ENCODE results near the gene COPS3. TPM values are rescaled to one million over a fixed set of nuclear protein-coding genes. Genes with fewer than 3 reads are reported as not detected.

COPS3 gene
- total RNA-seq, 1 experiment from 2014 or later: 113 TPM

DNA sequence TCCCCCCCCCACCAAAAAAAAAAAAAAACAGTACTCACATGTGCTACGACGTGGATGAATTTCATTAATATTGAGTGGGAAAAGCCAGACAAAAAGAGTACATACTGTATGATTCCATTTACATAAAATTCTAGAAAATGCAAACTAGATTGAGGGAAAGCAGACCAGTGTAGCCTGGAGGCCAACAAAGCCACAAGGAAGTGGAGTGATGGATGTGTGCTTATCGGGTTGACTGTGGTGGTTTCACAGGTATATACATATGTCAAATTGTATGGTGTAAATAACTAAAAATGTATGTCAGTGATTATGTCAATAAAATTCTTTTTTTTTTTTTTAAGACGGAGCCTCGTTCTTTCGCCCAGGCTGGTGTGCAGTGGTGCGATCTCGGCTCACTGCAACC is 73.0 kb downstream of the COPS3 start:
- DNase-seq: no peak
- H2BK120ac ChIP-seq (ENCODE audit: low read depth, low read length, poor library complexity, severe bottlenecking): no peak overlapping the region
- H2BK20ac ChIP-seq (ENCODE audit: low read depth, low read length, poor library complexity, severe bottlenecking): no peak overlapping the region
- Mint-ChIP-seq H3K27ac (no peak overlapping the region), H3K4me3 (no peak overlapping the region), H3K36me3 (ENCODE audit: insufficient read depth in 1 of 3, low read depth in 3 of 3) (peaks cover 4 to 11% (median 4%) of the 10 kb centered on the region in 3 experiments; a peak in 6 of 7 replicates), H3K27me3 (ENCODE audit: low read depth) (peaks cover 1% of the 10 kb centered on the region; the same call in 1 of the 2 replicates), H3K4me1 (no peaks in the 10 kb centered on the region), H3K9me3 (no peaks in the 10 kb centered on the region)
- no CpG with 5 or more reads among the region's 8 CpGs for WGBS (ENCODE audit: extremely low coverage, insufficient read length, low lambda C conversion rate)
- no peak overlapping the region for H2BK5ac ChIP-seq (ENCODE audit: insufficient read length, low read length)
- no peak overlapping the region for H3K23ac ChIP-seq (ENCODE audit: insufficient read length, low read depth, low read length)
- H3K79me2 ChIP-seq (ENCODE audit: insufficient read depth, low read length): no peaks in the 10 kb centered on the region
- no peak overlapping the region for H2BK15ac ChIP-seq (ENCODE audit: low read depth, low read length)
- no peak overlapping the region for H3K9ac ChIP-seq (ENCODE audit: extremely low read depth, insufficient read length, low read length)
- no peak overlapping the region for H3K56ac ChIP-seq (ENCODE audit: insufficient read length, low read depth, low read length)
- H4K5ac ChIP-seq (ENCODE audit: insufficient read length, low read depth, low read length): no peak overlapping the region
- H2BK12ac ChIP-seq (ENCODE audit: insufficient read length, low read depth, low read length): no peak overlapping the region
- no peak overlapping the region for H3K18ac ChIP-seq (ENCODE audit: insufficient read length, low read depth, low read length)
- H3K79me1 ChIP-seq (ENCODE audit: insufficient read depth, low read depth, low read length, poor library complexity, severe bottlenecking): no peaks in the 10 kb centered on the region
- H3K9me3 ChIP-seq (ENCODE audit: control insufficient read depth, low read depth, low read length): no peaks in the 10 kb centered on the region
- no peak overlapping the region for H3K4ac ChIP-seq (ENCODE audit: low read depth, low read length)
- no peaks in the 10 kb centered on the region for H3K4me1 ChIP-seq (ENCODE audit: insufficient read depth, low read length)
- H3K4me2 ChIP-seq (ENCODE audit: insufficient read depth, insufficient read length, low read length): no peak overlapping the region
- no peaks in the 10 kb centered on the region for H3K23me2 ChIP-seq (ENCODE audit: insufficient read length, low read depth, low read length, poor library complexity, severe bottlenecking)
- TF ChIP-seq, protein P1, sequence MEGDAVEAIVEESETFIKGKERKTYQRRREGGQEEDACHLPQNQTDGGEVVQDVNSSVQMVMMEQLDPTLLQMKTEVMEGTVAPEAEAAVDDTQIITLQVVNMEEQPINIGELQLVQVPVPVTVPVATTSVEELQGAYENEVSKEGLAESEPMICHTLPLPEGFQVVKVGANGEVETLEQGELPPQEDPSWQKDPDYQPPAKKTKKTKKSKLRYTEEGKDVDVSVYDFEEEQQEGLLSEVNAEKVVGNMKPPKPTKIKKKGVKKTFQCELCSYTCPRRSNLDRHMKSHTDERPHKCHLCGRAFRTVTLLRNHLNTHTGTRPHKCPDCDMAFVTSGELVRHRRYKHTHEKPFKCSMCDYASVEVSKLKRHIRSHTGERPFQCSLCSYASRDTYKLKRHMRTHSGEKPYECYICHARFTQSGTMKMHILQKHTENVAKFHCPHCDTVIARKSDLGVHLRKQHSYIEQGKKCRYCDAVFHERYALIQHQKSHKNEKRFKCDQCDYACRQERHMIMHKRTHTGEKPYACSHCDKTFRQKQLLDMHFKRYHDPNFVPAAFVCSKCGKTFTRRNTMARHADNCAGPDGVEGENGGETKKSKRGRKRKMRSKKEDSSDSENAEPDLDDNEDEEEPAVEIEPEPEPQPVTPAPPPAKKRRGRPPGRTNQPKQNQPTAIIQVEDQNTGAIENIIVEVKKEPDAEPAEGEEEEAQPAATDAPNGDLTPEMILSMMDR (conservative IDR thresholded peaks at IDR 0.05): no peak
- H4K8ac ChIP-seq (replicated peaks; ENCODE audit: insufficient read length, low read depth, low read length): no peak overlapping the region
- no peak overlapping the region for H3T11ph ChIP-seq (ENCODE audit: low read length)
- H3K27ac ChIP-seq (ENCODE audit: insufficient read length, low read depth, low read length): no peak overlapping the region
- H2AFZ ChIP-seq (ENCODE audit: low read length): no peak overlapping the region
- no peak overlapping the region for H4K91ac ChIP-seq (ENCODE audit: insufficient read length, low read depth, low read length)
- H4K20me1 ChIP-seq (ENCODE audit: control insufficient read depth, insufficient read depth, insufficient read length): no peaks in the 10 kb centered on the region
- no peaks in the 10 kb centered on the region for H3K27me3 ChIP-seq (ENCODE audit: insufficient read depth, low read length)
- H2AK5ac ChIP-seq (ENCODE audit: insufficient read length, low read length): no peak overlapping the region
- H3K14ac ChIP-seq (ENCODE audit: insufficient read depth, low read length): no peak overlapping the region
